Brain microvascular endothelial cell (primary cell): ENCODE measurements around the gene SLC66A2.

Source experiments
- DNase-seq: peaks from one replicate; pipeline ENCODE4 v3.0.0-alpha.2; 2020
- H3K27ac ChIP-seq: fragments of 250-450 bp; sonication (Bioruptor Pico); 2 replicates; pipeline ENCODE4 v1.5.1; 2020; ENCODE audit warnings: mild to moderate bottlenecking, moderate library complexity
- H3K27me3 ChIP-seq: fragments of 250-450 bp; sonication (Bioruptor Pico); replicated peaks from 2 replicates; pipeline ENCODE4 v1.5.1; 2020; ENCODE audit warnings: mild to moderate bottlenecking
- H3K36me3 ChIP-seq: fragments of 250-450 bp; sonication (Bioruptor Pico); replicated peaks from 2 replicates; pipeline ENCODE4 v1.5.1; 2020; ENCODE audit warnings: mild to moderate bottlenecking
- H3K4me3 ChIP-seq: 2 replicates; pipeline ENCODE4 v1.5.1; 2011; ENCODE audit warnings: low read depth, mild to moderate bottlenecking, control low read depth, low read length, moderate library complexity
- in situ Hi-C: cut with HindIII; loops from 2 replicates; pipeline ENCODE4 v1.10.0; 2017; ENCODE audit warnings: low sequenced_read_pairs, low pct_ligation_motif_present
- TF ChIP-seq, protein P1 (sequence below): IDR thresholded peaks from 2 replicates; pipeline ENCODE4 v1.5.1; 2011; ENCODE audit warnings: low read depth, mild to moderate bottlenecking, moderate library complexity, low read length, control low read depth, inconsistent platforms; ENCODE audit errors: missing control alignments

The SLC66A2 gene

DNA sequence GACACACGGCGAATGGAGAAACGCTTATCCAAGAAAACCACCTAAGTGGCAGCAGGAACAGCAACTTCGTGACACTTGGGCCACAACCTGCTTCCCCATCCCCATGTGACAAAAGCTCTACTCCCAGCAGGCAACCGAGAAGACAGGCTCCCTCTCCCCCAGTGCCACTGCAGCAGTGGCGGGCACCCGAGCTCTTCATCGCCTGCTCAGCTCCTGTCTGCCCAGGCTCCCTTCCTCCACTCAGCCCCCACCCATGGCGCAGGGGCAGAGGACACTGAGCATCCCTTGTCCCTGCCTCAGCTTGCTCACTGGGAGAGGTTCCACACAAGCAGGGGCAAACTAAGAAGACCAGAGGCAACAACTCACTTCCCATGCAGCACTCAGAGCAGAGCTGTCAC lies 22.9 kb downstream of the SLC66A2 start:
- H3K27me3 ChIP-seq = no peaks in the 10 kb centered on the region
- H3K27ac ChIP-seq = no peak overlapping the region
- peaks cover 8% of the 10 kb centered on the region for H3K36me3 ChIP-seq
- TF ChIP-seq, protein P1, sequence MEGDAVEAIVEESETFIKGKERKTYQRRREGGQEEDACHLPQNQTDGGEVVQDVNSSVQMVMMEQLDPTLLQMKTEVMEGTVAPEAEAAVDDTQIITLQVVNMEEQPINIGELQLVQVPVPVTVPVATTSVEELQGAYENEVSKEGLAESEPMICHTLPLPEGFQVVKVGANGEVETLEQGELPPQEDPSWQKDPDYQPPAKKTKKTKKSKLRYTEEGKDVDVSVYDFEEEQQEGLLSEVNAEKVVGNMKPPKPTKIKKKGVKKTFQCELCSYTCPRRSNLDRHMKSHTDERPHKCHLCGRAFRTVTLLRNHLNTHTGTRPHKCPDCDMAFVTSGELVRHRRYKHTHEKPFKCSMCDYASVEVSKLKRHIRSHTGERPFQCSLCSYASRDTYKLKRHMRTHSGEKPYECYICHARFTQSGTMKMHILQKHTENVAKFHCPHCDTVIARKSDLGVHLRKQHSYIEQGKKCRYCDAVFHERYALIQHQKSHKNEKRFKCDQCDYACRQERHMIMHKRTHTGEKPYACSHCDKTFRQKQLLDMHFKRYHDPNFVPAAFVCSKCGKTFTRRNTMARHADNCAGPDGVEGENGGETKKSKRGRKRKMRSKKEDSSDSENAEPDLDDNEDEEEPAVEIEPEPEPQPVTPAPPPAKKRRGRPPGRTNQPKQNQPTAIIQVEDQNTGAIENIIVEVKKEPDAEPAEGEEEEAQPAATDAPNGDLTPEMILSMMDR = no peak
- in situ Hi-C loops = no loop called here
- no peak overlapping the region for H3K4me3 ChIP-seq
- no peak for DNase-seq

DNA sequence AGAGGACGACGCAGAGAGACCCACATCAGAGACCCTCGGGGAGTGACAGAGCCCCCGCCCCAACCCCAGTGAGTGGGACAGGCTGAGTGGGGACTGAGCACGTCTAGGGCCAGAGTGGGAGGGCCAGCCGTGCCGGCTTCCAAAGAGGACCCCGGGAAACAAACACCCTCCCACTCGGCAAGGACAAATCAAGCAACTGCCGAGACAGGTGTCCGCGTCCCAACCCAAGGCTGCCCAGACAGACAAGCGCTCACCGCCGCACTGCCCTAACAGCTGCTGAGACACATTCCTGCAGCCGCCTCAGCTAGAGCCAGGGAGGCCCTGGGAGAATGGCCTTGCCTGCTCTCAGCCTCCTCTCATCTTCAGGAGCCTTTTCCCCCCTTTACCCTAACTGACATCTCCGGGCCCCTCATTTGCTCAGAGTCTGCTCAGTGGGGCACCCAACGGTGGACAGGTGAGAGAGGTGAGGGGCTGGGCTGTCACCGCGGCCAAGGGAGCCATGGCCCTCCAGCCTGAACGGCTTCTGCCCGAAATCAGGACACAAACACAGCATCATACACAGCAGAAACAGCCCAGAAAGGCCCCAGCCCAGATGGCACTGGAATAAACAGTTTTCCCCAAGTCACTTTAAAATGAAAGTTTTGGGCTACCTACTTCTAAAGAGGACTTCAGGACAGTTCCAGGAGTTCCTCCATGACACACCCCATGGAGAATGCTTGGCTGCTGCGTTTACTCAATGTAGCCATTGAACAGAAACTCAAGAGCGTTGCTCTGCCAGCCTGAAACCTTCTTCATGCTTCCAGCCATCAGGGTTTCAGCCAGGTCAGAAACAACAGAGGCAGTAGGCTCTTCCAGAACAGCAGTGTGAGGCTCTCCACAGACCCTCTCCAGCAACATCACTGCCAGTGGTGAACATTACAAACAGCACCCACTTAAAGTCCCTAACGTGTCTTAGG lies 23.6 kb downstream of the SLC66A2 start:
- H3K36me3 ChIP-seq = peaks cover 8% of the 10 kb centered on the region
- in situ Hi-C loops = no loop called here
- TF ChIP-seq, protein P1 = no peak
- DNase-seq = no peak
- H3K27me3 ChIP-seq = no peaks in the 10 kb centered on the region
- H3K27ac ChIP-seq = no peak overlapping the region
- no peak overlapping the region for H3K4me3 ChIP-seq

DNA sequence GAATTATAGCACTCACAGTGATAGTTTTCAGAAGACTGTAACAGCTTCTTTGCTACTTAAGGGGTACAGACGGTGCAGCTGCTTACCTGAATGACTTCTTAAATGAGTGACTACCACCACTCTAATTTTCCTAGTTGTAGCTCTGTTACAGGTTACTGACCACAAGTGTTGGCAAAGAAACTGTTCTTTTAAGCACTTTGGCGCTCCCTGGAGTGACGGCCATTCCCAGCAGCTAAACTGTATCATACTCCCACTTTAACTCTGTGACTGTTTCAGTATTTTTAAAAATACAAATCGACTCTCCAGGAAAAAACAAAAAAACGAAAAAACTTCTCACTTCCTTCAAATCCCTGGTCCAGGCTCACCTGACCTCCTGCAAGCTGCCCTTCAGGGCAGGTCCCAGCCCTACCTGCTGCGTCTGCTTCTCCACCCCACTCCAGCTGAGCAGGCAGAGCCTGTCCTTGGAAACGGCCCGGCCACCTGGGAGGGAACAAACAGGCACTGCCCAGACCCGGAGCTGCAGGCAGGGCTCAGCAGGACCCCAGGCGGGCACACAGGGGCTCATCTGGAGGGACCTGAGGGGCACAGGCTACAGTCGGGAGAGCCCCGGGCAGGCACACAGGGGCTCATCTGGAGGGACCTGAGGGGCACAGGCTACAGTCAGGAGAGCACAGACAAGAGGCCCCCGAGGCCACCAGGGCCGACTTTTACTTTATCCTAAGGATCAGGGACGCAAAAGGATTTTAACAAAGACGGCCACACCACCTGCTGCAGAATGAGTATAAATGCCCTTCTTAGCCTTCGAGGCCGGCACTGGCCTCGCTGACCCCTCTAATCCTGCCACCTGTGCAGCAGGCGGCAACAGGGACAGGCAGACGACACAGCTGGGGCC lies 24.5 kb downstream of the SLC66A2 start:
- no peak for DNase-seq
- TF ChIP-seq, protein P1 = no peak
- no peak overlapping the region for H3K4me3 ChIP-seq
- no peak overlapping the region for H3K27ac ChIP-seq
- in situ Hi-C loops = no loop called here
- peaks cover 8% of the 10 kb centered on the region for H3K36me3 ChIP-seq
- no peaks in the 10 kb centered on the region for H3K27me3 ChIP-seq

DNA sequence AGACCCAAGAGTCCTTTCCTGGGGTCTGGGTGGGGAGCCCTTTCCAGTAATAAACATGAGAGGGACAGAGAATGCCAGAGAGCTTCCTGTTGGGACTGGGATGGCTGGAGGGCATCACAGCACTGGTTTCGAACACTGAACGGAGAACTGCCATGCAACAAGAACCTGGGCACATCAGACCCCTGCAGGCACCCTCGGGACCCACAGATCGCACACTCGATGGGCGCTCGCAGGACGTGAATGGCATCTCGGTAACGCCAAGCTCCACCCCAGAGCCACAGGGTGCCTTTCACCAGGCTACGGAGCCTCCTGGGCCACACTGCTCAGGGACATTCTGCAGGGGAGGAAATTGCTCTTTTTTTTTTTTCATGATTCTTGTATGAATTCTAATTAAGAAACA lies 25.1 kb downstream of the SLC66A2 start:
- peaks cover 8% of the 10 kb centered on the region for H3K36me3 ChIP-seq
- no peak overlapping the region for H3K4me3 ChIP-seq
- no peak overlapping the region for H3K27ac ChIP-seq
- H3K27me3 ChIP-seq = no peaks in the 10 kb centered on the region
- TF ChIP-seq, protein P1 = no peak
- in situ Hi-C loops = no loop called here
- no peak for DNase-seq

DNA sequence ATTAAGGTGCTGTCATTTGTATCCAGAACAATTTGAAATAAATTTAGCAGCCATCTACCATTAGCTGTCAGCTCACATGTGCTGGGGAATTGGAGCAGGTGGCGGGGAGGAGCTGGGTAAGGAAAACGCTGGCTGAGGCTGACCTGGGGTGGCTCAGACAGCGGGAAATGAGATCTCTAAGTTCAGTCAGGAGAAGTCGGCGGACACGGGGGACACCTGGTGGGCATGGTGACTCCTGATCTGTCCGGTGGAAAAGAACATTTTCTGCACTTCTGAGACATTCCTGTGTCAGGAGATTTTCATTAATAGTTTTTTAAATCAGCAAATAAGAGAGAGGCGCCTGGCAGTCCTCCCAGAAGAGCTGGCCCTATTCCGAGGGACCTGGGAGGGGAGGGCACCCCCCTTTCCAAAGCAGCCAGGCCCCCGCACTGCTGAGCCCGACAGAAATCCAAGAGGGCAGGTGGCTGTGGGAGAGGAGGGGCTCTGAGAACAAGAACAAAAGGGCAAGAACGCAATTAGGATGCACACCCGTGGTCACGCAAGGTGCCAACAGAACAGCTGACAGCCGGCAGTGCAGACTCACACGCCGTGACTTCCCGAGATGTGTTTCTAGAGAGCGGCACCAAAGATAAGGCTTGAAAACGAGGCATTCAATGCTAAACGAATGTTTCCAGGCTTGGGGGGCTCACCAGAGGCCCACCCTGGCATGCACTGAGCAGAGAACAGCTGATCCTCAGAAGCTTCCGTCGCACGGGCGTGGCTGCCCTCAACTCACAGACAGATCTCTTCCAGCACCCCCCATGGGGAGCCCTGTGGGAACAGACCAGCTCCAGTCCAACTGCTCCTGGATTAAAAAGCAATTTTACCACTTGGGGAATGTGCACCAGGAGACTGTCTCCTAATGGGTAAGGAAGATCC lies 26.4 kb downstream of the SLC66A2 start:
- in situ Hi-C loops = no loop called here
- no peak overlapping the region for H3K27ac ChIP-seq
- no peak for DNase-seq
- TF ChIP-seq, protein P1 = no peak
- peaks cover 8% of the 10 kb centered on the region for H3K36me3 ChIP-seq
- no peak overlapping the region for H3K4me3 ChIP-seq
- H3K27me3 ChIP-seq = no peaks in the 10 kb centered on the region
